Activated T-helper 1 cell treated with anti-CD3 and anti-CD28 coated beads, Interleukin-12 subunit alpha, Interleukin-12 subunit beta, Interleukin-2, Interleukin-4 antibody, amounts not matched to agents 30 ng/mL and 10 ng/mL and 1 ng/mL, durations not matched to agents 14 hours and 24 hours and 36 hours (primary cell): ENCODE data around the gene SOX10. TPM values are rescaled to one million over a fixed set of nuclear protein-coding genes. Genes with fewer than 3 reads are reported as not detected.

Experiments used
- DNase-seq: peaks from one replicate; pipeline ENCODE4 v3.0.0; 2021; ENCODE audit warnings: low spot score
- H3K27ac Mint-ChIP-seq: one replicate; pipeline ENCODE4 v1.8.0; 2021; ENCODE audit warnings: mild to moderate bottlenecking, mixed read lengths
- H3K27me3 Mint-ChIP-seq: one replicate; pipeline ENCODE4 v1.8.0; 2022; ENCODE audit warnings: mild to moderate bottlenecking, moderate library complexity, mixed read lengths; ENCODE audit not compliant: insufficient read depth
- H3K36me3 Mint-ChIP-seq: one replicate; pipeline ENCODE4 v1.8.0; 2021; ENCODE audit warnings: low read depth, mixed read lengths
- H3K4me1 Mint-ChIP-seq: one replicate; pipeline ENCODE4 v1.8.0; 2021; ENCODE audit warnings: low read depth, mixed read lengths
- H3K4me3 Mint-ChIP-seq: one replicate; pipeline ENCODE4 v1.8.0; 2021; ENCODE audit warnings: mild to moderate bottlenecking, moderate library complexity, mixed read lengths
- H3K9me3 Mint-ChIP-seq: one replicate; pipeline ENCODE4 v1.8.0; 2021; ENCODE audit warnings: mixed read lengths
- intact Hi-C: fragments of 100-400 bp; cut with micrococcal nuclease; formaldehyde crosslinking; loops from one replicate; pipeline ENCODE4 v1.15.1; 2024
- total RNA-seq: library from RNA; stranded (reverse); gene quantifications from 2 replicates; pipeline ENCODE4 v1.2.3, GENCODE V29; 2022

The SOX10 gene
- total RNA-seq, 1 donor from 2014 or later = not detected

GRCh38 chr22:37973271-37974170, 10.8 kb downstream of the SOX10 start:
- intact Hi-C loops = no loop called here
- no peak for DNase-seq
- Mint-ChIP-seq H3K36me3 (peaks cover 10% of the 10 kb centered on the region), H3K27ac (no peak overlapping the region), H3K9me3 (no peaks in the 10 kb centered on the region), H3K27me3 (no peaks in the 10 kb centered on the region), H3K4me3 (no peak overlapping the region), H3K4me1 (no peaks in the 10 kb centered on the region)

- no peaks in the 10 kb centered on the region for H3K27me3 Mint-ChIP-seq
- DNase-seq = no peak
- intact Hi-C loops = no loop called here
- no peaks in the 10 kb centered on the region for H3K4me1 Mint-ChIP-seq
- H3K4me3 Mint-ChIP-seq = no peak overlapping the region
- peaks cover 17% of the 10 kb centered on the region for H3K36me3 Mint-ChIP-seq
- no peak overlapping the region for H3K27ac Mint-ChIP-seq
- H3K9me3 Mint-ChIP-seq = no peaks in the 10 kb centered on the region
These were observed 11.8 kb downstream of the SOX10 start for GRCh38 chr22:37972527-37972926.

GRCh38 chr22:37971475-37972434, 12.6 kb downstream of the SOX10 start:
- Mint-ChIP-seq H3K4me3 (no peak overlapping the region), H3K27me3 (no peaks in the 10 kb centered on the region), H3K4me1 (no peaks in the 10 kb centered on the region), H3K36me3 (peaks cover 21% of the 10 kb centered on the region), H3K27ac (no peak overlapping the region), H3K9me3 (no peaks in the 10 kb centered on the region)
- no peak for DNase-seq
- intact Hi-C loops = no loop called here

GRCh38 chr22:37970864-37971263, 13.5 kb downstream of the SOX10 start:
- peaks cover 25% of the 10 kb centered on the region for H3K36me3 Mint-ChIP-seq
- H3K27me3 Mint-ChIP-seq = no peaks in the 10 kb centered on the region
- H3K4me1 Mint-ChIP-seq = no peaks in the 10 kb centered on the region

GRCh38 chr22:37968452-37969251, 15.7 kb downstream of the SOX10 start:
- Mint-ChIP-seq H3K27ac (no peak overlapping the region), H3K36me3 (peaks cover 31% of the 10 kb centered on the region), H3K27me3 (no peaks in the 10 kb centered on the region), H3K4me1 (peaks cover 6% of the 10 kb centered on the region), H3K4me3 (no peak overlapping the region), H3K9me3 (no peaks in the 10 kb centered on the region)
- no peak for DNase-seq
- intact Hi-C loops = no loop called here

More at GRCh38 chr22:37970864-37971263, 13.5 kb downstream of the SOX10 start:
- intact Hi-C loops = no loop called here
- no peak for DNase-seq
- Mint-ChIP-seq H3K9me3 (no peaks in the 10 kb centered on the region), H3K27ac (no peak overlapping the region), H3K4me3 (no peak overlapping the region)

GRCh38 chr22:37967637-37968451, 16.5 kb downstream of the SOX10 start:
- no peak for DNase-seq
- Mint-ChIP-seq H3K4me3 (no peak overlapping the region), H3K4me1 (peaks cover 6% of the 10 kb centered on the region), H3K27ac (no peak overlapping the region), H3K36me3 (peaks cover 31% of the 10 kb centered on the region), H3K9me3 (no peaks in the 10 kb centered on the region), H3K27me3 (no peaks in the 10 kb centered on the region)
- intact Hi-C loops = no loop called here

- Mint-ChIP-seq H3K4me3 (no peak overlapping the region), H3K27me3 (no peaks in the 10 kb centered on the region), H3K27ac (no peak overlapping the region), H3K4me1 (peaks cover 6% of the 10 kb centered on the region), H3K9me3 (no peaks in the 10 kb centered on the region), H3K36me3 (peaks cover 31% of the 10 kb centered on the region)
- intact Hi-C loops = no loop called here
- no peak for DNase-seq
These were observed 17.2 kb downstream of the SOX10 start for GRCh38 chr22:37967147-37967546.

- Mint-ChIP-seq H3K9me3 (no peaks in the 10 kb centered on the region), H3K27ac (peak overlapping the region; percentile 44), H3K4me1 (peaks cover 6% of the 10 kb centered on the region), H3K27me3 (no peaks in the 10 kb centered on the region), H3K36me3 (peaks cover 35% of the 10 kb centered on the region), H3K4me3 (no peak overlapping the region)
- intact Hi-C loops = loop anchor here (1.0 kb wide), 1 partner anchor 149 kb away; no protein-coding TSS in a partner anchor
- DNase-seq = no peak
These were observed 18.3 kb downstream of the SOX10 start for GRCh38 chr22:37965940-37966664.

GRCh38 chr22:37961062-37961461, 23.3 kb downstream of the SOX10 start:
- Mint-ChIP-seq H3K9me3 (no peaks in the 10 kb centered on the region), H3K36me3 (peaks cover 41% of the 10 kb centered on the region), H3K4me1 (peaks cover 6% of the 10 kb centered on the region), H3K27me3 (no peaks in the 10 kb centered on the region), H3K27ac (no peak overlapping the region), H3K4me3 (no peak overlapping the region)
- no peak for DNase-seq
- intact Hi-C loops = no loop called here

- Mint-ChIP-seq H3K27ac (no peak overlapping the region), H3K36me3 (peaks cover 38% of the 10 kb centered on the region), H3K4me1 (peaks cover 9% of the 10 kb centered on the region), H3K9me3 (no peaks in the 10 kb centered on the region), H3K27me3 (no peaks in the 10 kb centered on the region), H3K4me3 (no peak overlapping the region)
- DNase-seq = no peak
- intact Hi-C loops = no loop called here
These were observed 25.0 kb downstream of the SOX10 start for GRCh38 chr22:37959231-37959825.

- Mint-ChIP-seq H3K4me1 (peaks cover 26% of the 10 kb centered on the region), H3K4me3 (no peak overlapping the region), H3K27ac (no peak overlapping the region), H3K27me3 (peaks cover 7% of the 10 kb centered on the region), H3K36me3 (peaks cover 37% of the 10 kb centered on the region), H3K9me3 (no peaks in the 10 kb centered on the region)
- DNase-seq = no peak
- intact Hi-C loops = no loop called here
These were observed 27.1 kb downstream of the SOX10 start for GRCh38 chr22:37957232-37957631.
